Thoracic aorta endothelial cell (primary cell): ENCODE measurements around the gene UGT8. TPM values are rescaled to one million over a fixed set of nuclear protein-coding genes. Genes with fewer than 3 reads are reported as not detected.

Experiments
- small RNA-seq: library from RNA; depleted of rRNA; stranded (forward); fragments of <200 nt; gene quantifications from one replicate; pipeline ENCODE3, GENCODE V24; 2012
- total RNA-seq: library from RNA; depleted of rRNA; stranded (reverse); fragments of >200 nt; gene quantifications from 2 replicates; pipeline ENCODE4 v1.2.3, GENCODE V29; 2012

The UGT8 gene, protein sequence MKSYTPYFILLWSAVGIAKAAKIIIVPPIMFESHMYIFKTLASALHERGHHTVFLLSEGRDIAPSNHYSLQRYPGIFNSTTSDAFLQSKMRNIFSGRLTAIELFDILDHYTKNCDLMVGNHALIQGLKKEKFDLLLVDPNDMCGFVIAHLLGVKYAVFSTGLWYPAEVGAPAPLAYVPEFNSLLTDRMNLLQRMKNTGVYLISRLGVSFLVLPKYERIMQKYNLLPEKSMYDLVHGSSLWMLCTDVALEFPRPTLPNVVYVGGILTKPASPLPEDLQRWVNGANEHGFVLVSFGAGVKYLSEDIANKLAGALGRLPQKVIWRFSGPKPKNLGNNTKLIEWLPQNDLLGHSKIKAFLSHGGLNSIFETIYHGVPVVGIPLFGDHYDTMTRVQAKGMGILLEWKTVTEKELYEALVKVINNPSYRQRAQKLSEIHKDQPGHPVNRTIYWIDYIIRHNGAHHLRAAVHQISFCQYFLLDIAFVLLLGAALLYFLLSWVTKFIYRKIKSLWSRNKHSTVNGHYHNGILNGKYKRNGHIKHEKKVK
- total RNA-seq = not detected in 2 replicates

DNA sequence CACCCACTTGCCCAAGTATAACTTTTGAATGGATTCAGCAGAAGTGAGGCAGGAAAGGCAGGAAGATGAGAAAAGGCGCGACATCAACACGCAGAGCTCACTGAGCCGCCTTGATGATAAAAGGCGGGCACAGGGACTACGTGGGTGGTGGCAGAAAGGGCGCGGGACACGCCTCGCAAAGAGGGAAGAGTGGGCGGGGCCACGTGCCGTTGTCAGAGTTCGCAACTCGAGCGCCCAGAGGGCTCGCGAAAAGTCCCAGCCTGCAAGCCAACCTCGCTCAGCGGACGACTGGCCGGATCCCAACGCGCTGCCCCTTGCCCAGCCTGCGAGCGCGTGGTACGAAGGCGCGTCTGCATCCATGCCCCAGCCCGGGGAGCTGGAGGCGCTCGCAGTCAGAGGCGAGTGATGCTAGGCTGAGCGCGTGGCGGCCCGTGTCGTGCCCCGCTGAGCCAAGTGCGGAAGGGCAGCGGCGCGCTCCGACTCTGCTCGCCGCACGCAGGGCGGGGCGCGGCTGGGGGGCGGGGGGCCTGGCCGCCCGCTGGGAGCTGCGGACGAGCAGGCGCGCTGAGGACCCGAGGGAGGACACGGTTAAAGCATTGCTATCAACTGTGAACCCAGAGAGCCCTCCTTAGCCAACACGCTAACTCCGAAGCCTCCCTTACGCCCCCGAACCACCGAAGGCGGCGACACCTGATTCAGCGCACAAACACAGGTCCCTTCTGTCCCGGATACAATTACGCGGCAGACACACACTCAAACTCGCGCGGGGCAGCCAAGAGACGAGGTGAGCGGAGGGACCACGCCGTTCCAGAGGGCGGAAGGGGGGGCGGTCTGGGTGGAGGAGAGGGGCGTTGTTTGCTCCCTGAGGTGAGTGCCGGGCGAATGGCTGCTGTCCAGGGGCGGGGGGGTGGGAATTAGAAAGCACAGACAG, at the start of gene UGT8:
TSS of gene UGT8 (plus strand) at position 617 of the 931 bp plus-strand sequence. CDS start 24,074 bp downstream, outside the sequence.

Small RNA genes within 50 kb of the gene (small RNA-seq; reads per million reads assigned to genes)
- not detected for gene MIR577
